ENCODE measurements around the gene MUC5AC.

DNA sequence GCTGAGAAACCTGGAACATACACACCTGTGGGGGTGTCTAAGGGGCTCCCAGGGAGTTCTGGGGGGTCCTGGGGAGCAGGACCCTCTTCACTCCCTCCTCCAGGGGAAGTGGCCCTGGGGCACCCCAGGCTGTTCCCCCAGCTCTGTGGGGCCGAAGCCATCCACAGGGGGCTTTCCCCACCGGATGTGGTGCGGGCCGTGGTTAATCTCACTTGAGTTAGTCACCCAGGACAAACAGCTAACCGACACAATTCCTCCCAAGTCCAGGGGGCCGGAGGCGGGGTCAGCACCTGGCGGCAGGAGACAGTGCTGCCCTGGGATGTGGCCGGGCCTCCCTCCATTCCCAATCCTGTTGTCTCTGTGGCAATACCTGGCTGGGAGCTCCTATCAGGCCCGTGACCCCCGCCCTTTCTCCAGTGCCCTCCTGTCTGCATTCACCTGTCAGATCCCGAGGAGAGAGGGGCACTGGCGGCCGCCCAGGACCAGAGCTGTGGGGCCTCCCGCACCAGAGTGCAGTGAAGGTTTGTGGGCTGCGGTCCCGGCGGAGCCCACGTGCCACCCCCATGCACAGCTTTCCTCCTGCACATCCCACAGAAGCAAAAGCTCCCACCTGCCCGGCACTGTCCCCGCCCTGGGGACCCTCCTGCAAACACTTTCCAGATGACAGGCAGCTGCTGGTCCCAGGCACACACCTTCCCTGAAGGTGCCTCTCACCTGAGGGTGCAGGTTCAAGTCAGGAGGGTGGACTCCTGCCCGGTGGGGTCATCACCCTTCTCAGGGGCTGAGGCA, 5.2 kb upstream of the MUC5AC start:
- TF ChIP-seq CTCF (optimal IDR thresholded peaks at IDR 0.05 in 1 of 3, IDR thresholded peaks at IDR 0.05 in 1 of 3, conservative IDR thresholded peaks at IDR 0.05 in 1 of 3; ENCODE audit: extremely low read depth in 1 of 3, insufficient read depth in 2 of 3, low read length in 3 of 3) (no peak), EZH2 (IDR thresholded peaks at IDR 0.05; ENCODE audit: low read length) (no peak)
